Trophoblast cell (in vitro differentiated cells and primary cell): Measurements from ENCODE around the gene TRMT2A.

Experiments used
- DNase-seq, 2 donors: peaks; one replicate each; pipeline ENCODE4 v3.0.0-alpha.2; 2016
- H2AFZ ChIP-seq: 2 replicates; pipeline ENCODE4 v1.6.1; 2013; ENCODE audit warnings: low read length, moderate library complexity, mild to moderate bottlenecking; ENCODE audit not compliant: insufficient read depth, poor library complexity
- H2AK5ac ChIP-seq: 2 replicates; pipeline ENCODE4 v1.6.1; 2013; ENCODE audit warnings: mild to moderate bottlenecking, low read length
- H2BK120ac ChIP-seq: 2 replicates; pipeline ENCODE4 v1.6.1; 2013; ENCODE audit warnings: low read length, mild to moderate bottlenecking, moderate library complexity; ENCODE audit not compliant: insufficient read depth, poor library complexity
- H2BK12ac ChIP-seq: 2 replicates; pipeline ENCODE4 v1.6.1; 2013; ENCODE audit warnings: mild to moderate bottlenecking, low read length, moderate library complexity
- H2BK5ac ChIP-seq: 2 replicates; pipeline ENCODE4 v1.6.1; 2013; ENCODE audit warnings: low read length, low read depth, moderate library complexity, mild to moderate bottlenecking; ENCODE audit not compliant: poor library complexity
- H3K14ac ChIP-seq: 2 replicates; pipeline ENCODE4 v1.6.1; 2013; ENCODE audit warnings: mild to moderate bottlenecking, low read length
- H3K18ac ChIP-seq: 2 replicates; pipeline ENCODE4 v1.6.1; 2013; ENCODE audit warnings: mild to moderate bottlenecking, low read length
- H3K23ac ChIP-seq: 2 replicates; pipeline ENCODE4 v1.6.1; 2013; ENCODE audit warnings: low read length
- H3K27ac ChIP-seq: 2 replicates; pipeline ENCODE4 v1.5.1; 2013; ENCODE audit warnings: low read depth, mild to moderate bottlenecking, inconsistent platforms, low read length, moderate library complexity
- H3K27me3 ChIP-seq: 2 replicates; pipeline ENCODE4 v1.6.1; 2013; ENCODE audit warnings: inconsistent platforms, mild to moderate bottlenecking, low read length, moderate library complexity; ENCODE audit not compliant: insufficient read depth
- H3K36me3 ChIP-seq, 2 experiments: 1 replicate in 1 of 2; 2 replicates in 1 of 2; pipeline ENCODE4 v1.6.1; 2013; ENCODE audit warnings: low read length in 2 of 2, mild to moderate bottlenecking in 2 of 2, moderate library complexity in 1 of 2; ENCODE audit not compliant: insufficient read depth in 2 of 2, control insufficient read depth in 1 of 2
- H3K4ac ChIP-seq: 2 replicates; pipeline ENCODE4 v1.6.1; 2013; ENCODE audit warnings: low read depth, mild to moderate bottlenecking, low read length, moderate library complexity
- H3K4me1 ChIP-seq, 2 experiments: 1 replicate in 1 of 2; 2 replicates in 1 of 2; pipeline ENCODE4 v1.6.1; 2013; ENCODE audit warnings: low read length in 2 of 2, mild to moderate bottlenecking in 2 of 2, moderate library complexity in 1 of 2; ENCODE audit not compliant: insufficient read depth in 2 of 2, control insufficient read depth in 1 of 2
- H3K4me2 ChIP-seq: 2 replicates; pipeline ENCODE4 v1.6.1; 2013; ENCODE audit warnings: inconsistent platforms, mild to moderate bottlenecking, low read length, moderate library complexity
- H3K4me3 ChIP-seq: 2 replicates; pipeline ENCODE4 v1.5.1; 2013; ENCODE audit warnings: mild to moderate bottlenecking, low read depth, low read length, inconsistent platforms
- H3K79me1 ChIP-seq: one replicate; pipeline ENCODE4 v1.6.1; 2013; ENCODE audit warnings: low read length
- H3K79me2 ChIP-seq: 2 replicates; pipeline ENCODE4 v1.6.1; 2013; ENCODE audit warnings: low read length, mild to moderate bottlenecking; ENCODE audit not compliant: control insufficient read depth, insufficient read depth, poor library complexity
- H3K9ac ChIP-seq: 2 replicates; pipeline ENCODE4 v1.6.1; 2013; ENCODE audit warnings: mild to moderate bottlenecking, low read length
- H3K9me3 ChIP-seq: 2 replicates; pipeline ENCODE4 v1.6.1; 2013; ENCODE audit warnings: low read depth, mild to moderate bottlenecking, control low read depth, inconsistent platforms, low read length; ENCODE audit not compliant: insufficient read depth
- H4K12ac ChIP-seq: 2 replicates; pipeline ENCODE4 v1.6.1; 2013; ENCODE audit warnings: low read depth, mild to moderate bottlenecking, low read length, moderate library complexity
- H4K8ac ChIP-seq: 2 replicates; pipeline ENCODE4 v1.6.1; 2013; ENCODE audit warnings: low read depth, mild to moderate bottlenecking, low read length, moderate library complexity
- H4K91ac ChIP-seq: one replicate; pipeline ENCODE4 v1.6.1; 2013; ENCODE audit warnings: low read depth, mild to moderate bottlenecking, low read length, moderate library complexity
- WGBS: extraction: QIAGEN DNeasy Blood & Tissue Kit; methylation state at CpG from one replicate; pipeline ENCODE4 v1.1.7; 2013; ENCODE audit warnings: missing lambda C conversion rate; ENCODE audit not compliant: insufficient read length, insufficient coverage; ENCODE audit errors: extremely low coverage; 5-methylcytosine and 5-hydroxymethylcytosine counted together

TRMT2A gene

DNA sequence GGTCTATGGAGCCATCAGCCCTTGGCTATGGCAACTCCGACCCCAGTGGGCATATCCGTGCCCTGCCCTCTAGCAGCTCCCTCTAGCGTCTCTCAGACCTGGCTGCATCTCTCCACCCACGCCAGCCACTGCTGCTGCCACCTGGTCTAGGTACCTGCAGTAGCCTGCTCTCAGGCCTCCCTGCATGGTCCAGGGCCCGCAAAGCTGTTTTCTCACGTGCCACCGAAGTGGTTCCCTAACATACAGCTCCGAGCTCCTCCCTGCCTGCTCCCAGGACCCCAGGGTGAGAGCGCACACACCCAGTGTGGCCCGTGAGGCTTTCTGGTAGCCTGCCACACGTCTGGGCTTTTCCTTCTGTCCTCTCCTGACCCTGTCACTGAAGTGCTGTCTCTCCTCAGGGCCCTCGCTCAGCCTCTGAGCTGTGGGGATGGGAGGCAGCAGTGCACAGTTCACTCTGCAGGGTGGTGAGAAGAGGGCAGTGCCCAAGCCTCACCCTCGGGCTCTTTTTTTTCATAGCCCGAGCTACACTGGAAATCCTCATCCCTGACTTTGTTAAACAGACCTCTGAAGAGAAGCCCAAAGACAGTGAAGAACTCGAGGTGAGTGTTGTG lies 22.7 kb downstream of the TRMT2A start:
- H3K36me3 ChIP-seq = peaks cover 60 to 81% of the 10 kb centered on the region in 2 experiments
- no peak overlapping the region for H4K8ac ChIP-seq
- H2AFZ ChIP-seq = no peak overlapping the region
- H3K4me1 ChIP-seq = no peaks in the 10 kb centered on the region
- H3K27ac ChIP-seq = no peak overlapping the region
- no peak overlapping the region for H3K14ac ChIP-seq
- H3K9ac ChIP-seq = no peak overlapping the region
- H3K79me2 ChIP-seq = no peaks in the 10 kb centered on the region
- H3K23ac ChIP-seq = no peak overlapping the region
- H4K12ac ChIP-seq = no peak overlapping the region
- H2BK120ac ChIP-seq = no peak overlapping the region
- H3K79me1 ChIP-seq = no peaks in the 10 kb centered on the region
- no peak overlapping the region for H3K4me2 ChIP-seq
- H3K4ac ChIP-seq = no peak overlapping the region
- H4K91ac ChIP-seq = no peak overlapping the region
- no peak for DNase-seq
- H2BK12ac ChIP-seq = no peak overlapping the region
- no peak overlapping the region for H2BK5ac ChIP-seq
- WGBS = no CpG with 5 or more reads among the region's 15 CpGs
- no peak overlapping the region for H3K18ac ChIP-seq
- H3K4me3 ChIP-seq = no peak overlapping the region
- no peaks in the 10 kb centered on the region for H3K9me3 ChIP-seq
- H2AK5ac ChIP-seq = no peak overlapping the region
- H3K27me3 ChIP-seq = no peaks in the 10 kb centered on the region

DNA sequence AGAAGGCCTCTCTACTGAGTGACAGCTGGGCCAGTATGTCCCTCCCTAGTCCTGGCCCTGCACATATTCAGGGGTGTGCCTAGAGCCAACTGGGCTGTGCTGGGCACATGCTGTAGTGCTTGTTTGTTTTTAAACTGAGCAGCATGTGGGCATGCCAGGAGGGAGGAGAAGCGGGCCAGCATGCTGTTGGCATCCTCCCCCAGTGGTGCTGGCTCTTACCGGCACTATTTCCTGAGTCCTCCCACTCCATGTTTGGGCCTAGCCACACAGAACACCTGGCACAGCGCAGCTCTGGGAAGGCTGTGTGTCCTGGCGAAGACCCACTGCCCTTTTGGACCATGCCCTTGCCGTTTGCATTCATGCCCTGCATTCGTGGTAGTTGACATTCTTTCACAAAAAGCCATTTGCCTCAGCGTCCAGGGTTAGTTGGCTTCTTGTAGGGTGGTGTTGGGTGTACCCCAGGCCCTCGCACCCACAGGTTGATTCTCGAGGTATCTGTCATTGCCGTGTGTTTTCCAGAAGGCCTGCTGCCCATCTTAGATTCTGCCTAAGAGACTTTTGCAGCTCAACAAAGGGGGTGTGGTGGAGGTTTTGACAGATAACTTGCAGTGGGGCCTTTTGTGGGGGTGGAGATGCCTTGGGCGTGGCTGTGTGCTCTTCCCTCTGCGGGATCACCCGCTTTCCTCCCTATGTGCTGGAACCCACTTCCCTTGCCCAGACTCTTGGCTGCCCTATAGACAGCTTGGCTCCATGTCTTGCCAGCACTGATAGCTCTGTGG lies 23.4 kb downstream of the TRMT2A start:
- Histone ChIP-seq H4K12ac (no peak overlapping the region), H3K4ac (no peak overlapping the region), H2BK120ac (no peak overlapping the region), H3K27me3 (no peaks in the 10 kb centered on the region), H3K18ac (no peak overlapping the region), H2BK12ac (no peak overlapping the region), H2AFZ (no peak overlapping the region), H2BK5ac (no peak overlapping the region), H2AK5ac (no peak overlapping the region), H3K27ac (no peak overlapping the region), H3K4me3 (no peak overlapping the region), H4K91ac (no peak overlapping the region), H3K23ac (no peak overlapping the region), H3K79me2 (no peaks in the 10 kb centered on the region), H3K4me2 (no peak overlapping the region), H3K9me3 (no peaks in the 10 kb centered on the region), H3K14ac (no peak overlapping the region), H3K4me1 (no peaks in the 10 kb centered on the region), H3K9ac (no peak overlapping the region), H3K79me1 (no peaks in the 10 kb centered on the region), H3K36me3 (peaks cover 58 to 79% of the 10 kb centered on the region in 2 experiments), H4K8ac (no peak overlapping the region)
- WGBS = no CpG with 5 or more reads among the region's 13 CpGs
- DNase-seq = no peak

- Histone ChIP-seq H4K12ac (no peak overlapping the region), H2BK5ac (no peak overlapping the region), H4K91ac (no peak overlapping the region), H3K4me3 (no peak overlapping the region), H2BK12ac (no peak overlapping the region), H3K18ac (no peak overlapping the region), H3K14ac (no peak overlapping the region), H3K9me3 (no peaks in the 10 kb centered on the region), H3K9ac (no peak overlapping the region), H2AK5ac (no peak overlapping the region), H3K27me3 (no peaks in the 10 kb centered on the region), H3K23ac (no peak overlapping the region), H2BK120ac (no peak overlapping the region), H3K27ac (no peak overlapping the region), H3K4me2 (no peak overlapping the region), H3K4ac (no peak overlapping the region), H3K79me2 (no peaks in the 10 kb centered on the region), H3K79me1 (no peaks in the 10 kb centered on the region), H2AFZ (no peak overlapping the region), H3K36me3 (peaks cover 70 to 83% of the 10 kb centered on the region in 2 experiments), H4K8ac (no peak overlapping the region), H3K4me1 (no peaks in the 10 kb centered on the region)
- DNase-seq = no peak
- no CpG with 5 or more reads among the region's 11 CpGs for WGBS
Observed at GRCh38 chr22:20092477-20092854, 24.6 kb downstream of the TRMT2A start.

DNA sequence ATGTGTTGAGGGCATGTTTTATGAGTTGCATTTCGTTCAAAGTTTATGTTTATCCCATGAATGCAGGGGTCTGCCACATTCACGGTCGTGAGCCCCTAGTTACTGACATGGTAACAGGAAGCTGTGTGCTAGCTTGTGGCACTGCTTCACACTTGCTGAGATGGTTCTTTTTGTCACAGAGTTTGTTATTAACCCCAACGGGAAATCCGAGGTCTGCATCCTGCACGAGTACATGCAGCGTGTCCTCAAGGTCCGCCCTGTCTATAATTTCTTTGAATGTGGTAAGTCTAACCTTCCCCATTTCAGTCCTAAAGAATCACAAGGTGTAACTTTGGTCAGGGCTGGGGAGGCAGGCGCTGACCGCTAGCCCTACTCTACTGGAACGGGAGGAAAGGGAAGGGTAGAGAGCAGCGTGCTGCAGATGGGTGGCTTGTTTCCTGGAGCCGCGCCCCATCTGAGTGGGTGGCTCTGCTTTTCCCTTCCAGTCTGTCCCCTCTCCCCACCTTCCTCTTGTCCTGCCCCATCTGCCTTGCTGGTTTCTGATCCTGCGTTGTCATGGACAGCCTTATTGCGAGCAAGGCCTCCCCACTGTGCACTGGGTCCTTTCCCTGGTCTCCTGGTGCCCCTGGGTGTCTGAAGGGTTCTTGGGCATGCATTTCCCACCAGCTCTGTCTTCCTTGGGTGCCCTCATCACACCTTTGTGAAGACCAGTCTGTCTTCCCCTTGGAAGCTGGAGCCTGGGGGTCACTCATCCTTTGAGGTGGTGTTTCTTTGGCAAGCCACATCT lies 25.1 kb downstream of the TRMT2A start:
- no peaks in the 10 kb centered on the region for H3K4me1 ChIP-seq
- H4K8ac ChIP-seq = no peak overlapping the region
- H3K4me2 ChIP-seq = no peak overlapping the region
- WGBS = no CpG with 5 or more reads among the region's 16 CpGs
- H2AK5ac ChIP-seq = no peak overlapping the region
- no peaks in the 10 kb centered on the region for H3K9me3 ChIP-seq
- DNase-seq = no peak
- H3K79me1 ChIP-seq = no peaks in the 10 kb centered on the region
- H3K36me3 ChIP-seq = peaks cover 75 to 89% of the 10 kb centered on the region in 2 experiments
- no peak overlapping the region for H2BK5ac ChIP-seq
- no peak overlapping the region for H4K91ac ChIP-seq
- no peak overlapping the region for H3K4ac ChIP-seq
- H3K23ac ChIP-seq = no peak overlapping the region
- H4K12ac ChIP-seq = no peak overlapping the region
- H3K9ac ChIP-seq = no peak overlapping the region
- no peak overlapping the region for H3K14ac ChIP-seq
- H2AFZ ChIP-seq = no peak overlapping the region
- H2BK120ac ChIP-seq = no peak overlapping the region
- H3K4me3 ChIP-seq = no peak overlapping the region
- H3K79me2 ChIP-seq = no peaks in the 10 kb centered on the region
- no peak overlapping the region for H3K18ac ChIP-seq
- no peaks in the 10 kb centered on the region for H3K27me3 ChIP-seq
- H2BK12ac ChIP-seq = no peak overlapping the region
- no peak overlapping the region for H3K27ac ChIP-seq
